Stimulated activated CD4-positive, alpha-beta T cell treated with anti-CD3 and anti-CD28 coated beads, TNF-alpha, amount 100 ng/mL, for 24 hours (primary cell): ENCODE measurements around the gene NGFR.

Experiments
- DNase-seq, 3 experiments: peaks; one replicate each; pipeline ENCODE4 v3.0.0-alpha.2; 2020; ENCODE audit warnings: low read depth in 3 of 3

NGFR gene

DNA sequence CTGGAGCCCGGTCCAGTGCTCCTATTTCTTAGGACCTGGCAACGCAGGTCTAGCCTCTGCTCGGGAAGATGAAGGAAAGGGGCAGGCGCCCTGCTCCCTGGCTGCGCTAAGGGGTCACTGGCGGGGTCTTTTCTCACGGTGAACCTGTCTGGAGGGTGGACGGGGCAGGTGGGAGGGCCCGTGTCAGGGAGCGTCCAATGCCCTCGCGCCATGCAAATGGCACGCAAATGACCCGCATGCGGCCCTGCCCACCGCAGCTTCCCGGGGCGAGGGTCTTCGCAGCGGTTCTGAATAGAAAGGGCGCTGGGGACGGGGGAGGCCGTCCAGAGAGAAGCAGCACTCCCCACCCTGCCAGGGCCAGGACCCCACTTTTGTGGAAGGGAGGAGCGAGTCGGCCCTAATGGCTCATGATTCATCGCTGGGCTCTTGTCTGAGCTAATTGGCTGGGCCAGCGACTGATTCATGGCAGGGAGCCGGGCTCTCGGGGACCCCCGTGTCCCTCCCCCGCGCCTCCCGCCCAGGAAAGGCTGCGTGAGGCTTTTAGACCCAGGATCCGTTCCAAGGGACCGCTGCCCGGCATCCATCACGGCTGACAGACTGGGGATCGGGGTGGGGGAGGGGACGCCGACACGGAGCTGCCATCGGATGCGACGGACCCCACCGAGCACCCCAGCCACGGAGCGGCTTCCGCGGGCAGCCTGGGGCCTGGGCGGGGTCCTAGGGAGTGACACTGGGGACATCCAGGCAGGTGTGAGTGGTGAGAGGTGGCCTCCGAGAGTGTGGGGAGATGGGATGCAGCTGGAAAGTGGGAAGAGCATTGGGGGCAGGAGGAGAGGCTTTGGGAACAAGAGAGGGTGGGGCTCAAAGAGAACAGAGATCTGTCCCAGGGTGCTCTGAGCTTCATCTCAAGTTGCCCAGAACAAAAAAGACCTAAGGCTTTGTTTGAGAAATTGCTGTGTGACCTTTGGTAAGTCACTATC is 25.0 kb upstream of the NGFR start:
- no peak for DNase-seq

DNA sequence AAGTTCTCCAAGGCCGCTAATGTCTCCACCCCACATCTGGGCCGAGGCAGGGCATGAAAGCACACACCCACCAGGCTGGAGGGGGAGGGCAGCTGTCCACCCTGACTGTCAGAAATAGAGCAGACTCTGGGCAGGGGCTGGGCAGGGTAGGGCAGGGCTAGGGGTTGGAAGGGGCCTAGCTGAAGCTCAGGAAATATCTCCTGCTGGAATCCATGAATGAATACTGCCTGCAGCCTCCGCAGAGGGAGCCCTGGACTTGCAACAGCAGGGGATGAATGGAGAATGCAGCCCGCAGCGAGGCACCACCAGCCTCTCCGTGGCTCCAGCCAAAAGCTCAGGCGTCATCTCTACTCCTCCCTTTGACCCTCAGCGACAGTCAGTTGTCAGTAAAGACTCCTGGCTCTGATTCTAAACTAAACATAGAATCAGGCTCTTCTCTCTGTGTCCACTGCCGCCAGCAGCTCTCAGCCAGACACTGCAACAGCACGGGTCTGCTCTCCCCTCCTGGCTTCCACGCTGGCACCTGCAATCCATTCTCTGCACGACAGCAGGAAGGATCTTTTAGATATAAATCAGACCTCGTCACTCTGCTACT is 23.9 kb upstream of the NGFR start:
- no peak for DNase-seq

DNA sequence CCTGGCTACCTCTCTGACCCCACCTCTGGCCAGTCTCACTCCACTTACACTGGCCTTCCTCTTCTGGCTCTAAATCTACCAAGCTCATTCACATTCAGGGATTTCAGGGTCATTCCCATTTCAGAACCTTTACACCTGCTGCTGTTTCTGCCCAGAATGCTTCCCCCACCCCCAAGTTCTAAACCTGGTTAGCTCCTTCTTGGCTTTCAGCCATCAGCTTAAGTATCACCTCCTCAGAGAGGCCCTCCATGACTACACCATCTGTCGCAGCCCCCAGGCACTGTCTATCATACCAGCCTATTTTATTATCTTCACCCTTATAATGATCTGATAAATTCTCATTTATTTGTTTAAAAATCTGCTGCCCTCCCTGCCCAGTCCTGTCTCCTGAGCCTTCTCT is 23.3 kb upstream of the NGFR start:
- no peak for DNase-seq

DNA sequence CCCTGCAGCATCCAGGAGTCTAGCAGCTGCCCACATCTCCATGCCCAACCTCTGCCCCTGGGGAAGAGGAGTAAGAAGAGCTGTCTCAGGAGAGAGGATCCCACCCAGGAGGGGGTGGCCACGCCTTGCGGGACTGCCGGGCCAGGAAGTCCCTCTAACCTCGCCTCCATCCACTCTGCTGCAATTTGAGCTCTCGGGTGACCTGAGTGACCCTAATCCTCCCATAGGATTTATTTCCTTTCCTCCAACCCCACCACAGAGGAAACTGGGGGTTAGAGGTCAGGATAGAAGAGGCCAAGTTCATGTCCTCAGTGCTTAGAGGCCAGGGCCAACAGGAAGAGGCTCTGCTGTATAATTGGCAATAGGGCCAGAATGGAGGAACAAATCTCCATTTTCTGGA is 22.6 kb upstream of the NGFR start:
- DNase-seq: no peak

DNA sequence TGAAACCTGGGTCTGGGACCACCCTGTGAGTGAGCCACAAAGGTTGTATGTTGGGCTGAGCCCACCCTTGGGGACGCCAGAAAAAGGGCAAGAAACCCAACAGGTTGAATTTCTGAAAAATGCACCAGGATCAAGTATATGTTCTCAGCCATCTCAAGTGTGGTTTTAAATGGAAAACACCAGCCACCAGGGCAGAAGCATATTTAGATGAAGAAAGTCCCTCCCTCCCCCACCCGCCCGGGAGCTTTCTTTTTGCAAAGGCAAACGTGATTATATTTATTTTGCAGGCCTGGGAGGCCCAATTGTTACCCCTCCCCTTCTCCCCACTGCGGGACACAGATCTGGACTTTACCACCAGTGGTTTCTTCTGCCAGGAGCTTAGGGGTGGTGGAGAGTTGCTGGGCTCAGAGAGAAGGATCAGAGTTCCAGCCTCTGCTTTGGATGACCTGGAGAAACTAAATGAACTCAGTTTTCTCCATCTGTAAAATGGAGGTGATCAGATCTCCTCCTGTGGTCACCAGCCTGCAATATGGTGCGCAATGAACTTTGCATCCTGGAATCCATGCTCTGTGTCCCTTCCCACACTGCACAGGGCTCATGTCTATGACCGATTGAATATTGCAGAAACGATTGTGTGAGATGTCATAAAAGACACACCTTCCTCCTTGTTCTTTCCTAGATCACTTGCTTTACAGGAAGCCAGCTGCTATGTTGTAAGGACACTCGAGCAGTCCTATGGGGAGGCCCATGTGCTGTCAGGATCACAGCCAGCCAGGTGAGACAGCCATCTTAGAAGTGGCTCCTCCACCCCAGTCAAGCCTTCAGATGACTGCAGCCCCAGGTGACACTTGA is 21.0 kb upstream of the NGFR start:
- DNase-seq: no peak

DNA sequence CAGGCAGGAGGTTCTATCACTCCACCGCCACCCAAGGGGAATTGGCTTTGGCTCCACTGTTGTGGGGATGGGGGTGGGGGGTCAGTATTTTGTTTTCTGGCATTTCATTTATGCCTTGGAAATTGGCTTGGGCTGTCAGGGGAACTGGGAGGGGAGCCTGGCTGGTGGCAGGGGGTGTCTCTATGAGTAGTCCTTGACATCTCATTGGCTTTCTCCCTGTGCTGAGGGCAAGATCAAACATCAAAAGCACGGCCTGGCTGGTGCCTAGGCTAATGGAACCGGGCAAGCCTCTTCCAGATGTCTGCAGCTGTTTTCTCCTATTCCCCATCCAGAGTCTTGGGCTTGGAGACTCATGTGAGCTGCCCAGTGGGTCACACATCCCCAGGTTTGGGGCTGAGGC is 17.4 kb upstream of the NGFR start:
- no peak for DNase-seq

DNA sequence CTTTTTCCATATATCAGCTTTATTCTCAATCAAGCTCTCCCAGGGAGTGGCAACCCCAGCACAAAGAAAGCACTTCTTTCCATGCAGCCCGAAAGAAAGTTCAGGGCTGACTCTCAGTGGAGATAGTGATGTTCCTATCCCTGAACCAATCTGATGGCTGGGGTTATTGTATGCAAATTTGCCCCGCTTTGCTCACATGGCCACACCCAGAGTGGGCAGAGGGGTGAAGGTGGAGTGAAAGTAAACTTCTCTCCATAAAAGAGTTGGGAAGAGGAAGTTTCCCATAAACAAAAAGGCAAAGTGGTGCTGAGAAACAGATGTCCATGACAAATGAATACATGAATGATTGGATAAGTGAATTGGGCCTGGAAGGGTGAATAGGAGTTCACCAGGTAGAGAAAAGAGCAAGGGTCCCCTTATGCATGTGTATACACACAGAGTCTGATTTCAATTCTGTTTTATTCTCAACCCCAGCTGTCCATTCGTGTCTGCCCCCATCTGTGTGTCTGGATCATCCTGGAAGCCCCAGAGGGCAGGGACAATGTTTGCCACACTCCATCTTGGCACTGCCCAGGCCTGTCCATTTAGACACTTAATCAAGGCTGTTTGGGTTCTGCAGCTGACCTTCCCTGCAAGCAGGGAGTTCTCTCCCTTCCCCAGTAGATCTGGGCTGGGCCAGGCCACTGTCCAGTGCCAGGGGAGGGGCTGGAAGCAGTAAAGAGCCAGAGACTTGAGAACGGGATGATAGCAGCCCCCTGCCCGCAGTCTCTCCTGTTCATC is 14.1 kb upstream of the NGFR start:
- DNase-seq: no peak

DNA sequence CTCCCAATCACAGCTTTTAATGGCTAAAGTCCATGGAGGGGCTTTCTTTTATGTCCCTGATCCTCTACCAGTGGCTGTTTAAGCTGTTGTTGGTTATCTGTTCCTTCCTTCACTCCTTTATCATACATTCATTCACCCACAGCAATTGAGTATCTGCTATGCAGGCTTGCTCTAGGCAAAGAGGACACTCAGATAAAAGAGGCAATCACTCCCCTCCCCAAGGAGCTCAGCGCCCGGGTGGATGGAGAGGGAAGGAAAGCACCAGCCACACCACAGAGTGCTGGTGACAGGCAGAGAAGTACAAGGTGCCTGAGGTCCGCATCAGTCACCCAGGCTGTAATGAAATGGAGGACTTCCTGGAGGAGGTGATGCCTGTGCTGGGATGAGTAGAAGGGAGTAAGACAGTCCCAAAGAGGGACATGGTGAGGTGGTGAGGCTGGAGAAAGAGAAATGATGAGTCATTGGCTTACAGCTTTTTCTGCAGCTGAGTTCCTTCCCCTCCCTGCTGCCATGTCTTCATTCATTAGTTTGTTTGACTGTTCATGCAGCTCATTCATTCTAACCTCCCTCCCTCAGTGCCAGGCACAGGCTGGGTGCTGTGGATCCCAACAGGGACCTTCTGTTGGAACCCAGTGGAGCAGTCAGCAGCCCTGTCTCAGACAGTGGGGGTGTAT is 12.8 kb upstream of the NGFR start:
- DNase-seq: no peak

DNA sequence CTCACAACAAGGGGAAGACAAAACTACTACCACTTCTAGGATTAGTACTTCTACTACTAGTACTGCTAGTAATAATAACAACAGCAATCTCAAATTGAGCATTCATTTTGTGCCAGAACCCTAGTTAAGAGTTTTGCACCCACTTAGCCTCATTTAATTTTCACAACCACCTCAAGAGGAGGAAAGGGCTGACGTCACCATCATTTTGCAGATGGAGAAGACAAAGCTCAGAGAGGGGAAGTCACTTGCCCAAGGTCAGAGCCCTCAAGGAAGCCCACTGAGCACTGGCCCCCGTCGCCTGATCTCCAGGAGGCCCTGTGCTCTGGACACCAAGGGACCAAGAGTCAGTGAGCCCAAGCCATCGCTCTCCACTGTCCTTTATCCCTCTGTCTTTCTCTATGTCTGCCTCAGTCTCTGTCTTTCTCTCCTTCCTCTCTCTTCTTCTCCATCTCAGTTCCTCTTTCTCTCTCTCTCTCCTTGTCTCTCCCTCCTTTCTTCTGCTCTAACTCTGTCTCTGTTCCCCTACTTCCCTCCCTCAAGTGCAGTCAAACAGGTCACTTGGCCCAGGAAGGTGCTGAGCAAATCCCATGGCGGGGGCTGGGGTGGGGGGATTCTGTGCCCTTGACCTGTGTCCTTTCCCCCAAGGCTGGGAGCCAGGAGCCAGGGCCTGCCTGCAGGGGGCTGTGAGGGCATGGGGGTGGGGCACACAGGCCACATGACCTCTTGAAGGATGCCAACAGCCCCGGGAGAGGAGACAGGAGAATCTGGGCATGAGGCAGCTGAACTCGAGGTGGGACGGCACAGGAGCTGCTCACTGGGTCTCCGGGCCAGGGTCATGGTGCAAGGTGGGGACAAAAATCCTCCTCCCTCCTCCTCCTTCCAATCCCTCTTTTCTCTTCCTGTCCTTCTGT is 11.2 kb upstream of the NGFR start:
- DNase-seq: no peak

DNA sequence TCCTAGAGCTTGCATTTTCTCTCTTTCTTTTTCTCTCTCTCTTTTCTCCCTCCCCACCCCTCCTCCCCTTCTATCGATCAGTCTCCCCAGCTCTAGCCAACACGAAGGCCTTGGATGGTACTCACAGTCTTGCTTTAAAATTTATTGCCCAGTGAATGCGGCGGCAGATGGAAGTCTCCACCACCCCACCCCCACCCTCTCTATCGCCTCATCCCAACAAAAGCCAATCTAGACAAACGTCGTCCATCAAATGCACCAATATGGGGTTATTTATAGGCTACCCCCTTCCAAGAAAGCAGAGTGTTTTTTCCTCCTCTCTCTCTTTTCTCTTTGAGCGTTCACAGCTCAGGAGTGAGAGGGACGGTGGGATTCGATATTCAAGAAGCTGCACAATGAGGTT is 10.5 kb upstream of the NGFR start:
- no peak for DNase-seq

DNA sequence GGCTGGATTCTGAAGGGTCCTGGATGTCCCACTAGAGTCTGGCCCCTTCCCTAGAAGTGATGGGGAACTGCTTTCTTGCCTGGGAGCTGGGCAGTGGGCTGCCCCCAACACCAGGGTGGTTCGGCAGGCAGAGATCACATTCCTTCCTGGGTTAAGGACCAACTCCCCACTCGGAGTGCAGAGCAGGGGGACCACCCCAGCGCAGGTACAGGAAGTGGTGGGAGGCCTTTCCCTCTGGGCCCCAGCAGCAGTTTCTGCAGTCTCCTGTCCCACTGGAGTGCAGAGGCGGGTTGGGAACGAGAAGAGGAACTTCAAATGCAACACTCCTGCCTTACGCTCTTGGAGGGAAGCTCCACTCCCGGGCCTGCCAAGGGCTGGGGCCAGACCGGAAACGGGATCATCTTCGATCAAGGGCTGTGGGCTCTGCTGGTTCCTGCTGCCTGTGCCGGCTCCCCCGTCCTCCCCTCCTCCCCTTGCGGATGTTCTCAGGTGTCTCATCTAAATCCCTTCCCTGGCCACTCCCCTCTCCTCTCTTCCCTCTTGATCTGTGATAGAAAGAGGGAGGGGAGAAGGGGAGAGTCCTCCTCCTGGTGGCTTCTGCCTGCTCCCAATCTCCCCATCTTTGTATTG is 9.0 kb upstream of the NGFR start:
- no peak for DNase-seq

DNA sequence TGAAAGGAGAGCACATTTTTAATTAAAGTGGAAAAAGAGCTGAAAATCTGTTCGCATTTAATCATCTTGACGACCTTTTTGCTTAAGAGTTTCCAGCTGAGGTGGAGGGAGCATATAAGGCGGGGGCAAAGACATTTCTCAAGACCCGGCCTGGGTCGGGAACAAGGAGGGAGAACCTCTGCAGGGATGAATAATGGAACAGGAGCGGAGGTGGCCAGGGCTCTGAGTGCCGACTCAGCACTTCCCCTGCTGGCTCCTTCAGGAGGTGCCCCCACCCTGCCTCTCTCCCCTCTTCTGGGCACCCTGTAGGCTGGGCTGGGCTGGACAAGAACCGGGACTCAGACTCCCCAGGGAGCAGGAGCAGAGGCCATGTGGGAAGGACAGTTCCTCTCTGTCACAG is 7.9 kb upstream of the NGFR start:
- no peak for DNase-seq

DNA sequence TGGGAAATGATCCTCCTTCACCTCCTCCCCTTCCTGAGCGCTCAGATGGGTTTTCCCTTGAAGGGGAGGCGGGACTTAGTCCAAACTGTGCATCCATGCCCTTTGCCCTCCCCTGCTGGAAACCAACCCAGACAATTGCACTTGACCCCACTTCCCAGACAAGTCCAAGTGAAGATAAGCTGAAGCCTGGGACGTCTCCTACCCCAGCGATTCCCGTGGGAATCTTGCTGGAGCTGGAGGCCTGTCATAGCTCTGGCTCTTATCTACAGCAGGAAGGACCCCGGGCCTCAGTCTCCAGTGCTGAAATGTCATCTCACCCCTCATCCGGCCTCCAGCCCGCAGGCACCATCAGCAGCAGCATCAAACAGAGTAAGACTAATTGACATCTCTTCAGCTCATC is 6.5 kb upstream of the NGFR start:
- no peak for DNase-seq

DNA sequence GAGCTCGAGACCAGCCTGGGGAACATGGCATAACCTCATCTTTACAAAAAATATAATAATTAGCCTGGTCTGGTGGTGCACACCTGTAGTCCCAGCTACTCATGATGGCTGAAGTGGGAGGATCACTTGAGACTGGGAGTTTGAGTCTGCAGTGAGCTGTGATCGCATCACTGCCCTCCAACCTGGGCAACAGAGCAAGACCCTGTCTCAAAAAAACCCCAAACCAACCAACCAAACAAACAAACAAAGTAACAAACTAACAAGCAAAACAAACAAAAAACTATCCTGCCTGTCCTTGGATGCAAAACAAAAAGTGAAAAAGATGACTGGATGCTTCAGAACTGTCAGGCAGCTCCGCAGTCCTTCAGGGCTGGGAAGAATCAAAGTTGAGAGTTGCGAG is 5.7 kb upstream of the NGFR start:
- no peak for DNase-seq

DNA sequence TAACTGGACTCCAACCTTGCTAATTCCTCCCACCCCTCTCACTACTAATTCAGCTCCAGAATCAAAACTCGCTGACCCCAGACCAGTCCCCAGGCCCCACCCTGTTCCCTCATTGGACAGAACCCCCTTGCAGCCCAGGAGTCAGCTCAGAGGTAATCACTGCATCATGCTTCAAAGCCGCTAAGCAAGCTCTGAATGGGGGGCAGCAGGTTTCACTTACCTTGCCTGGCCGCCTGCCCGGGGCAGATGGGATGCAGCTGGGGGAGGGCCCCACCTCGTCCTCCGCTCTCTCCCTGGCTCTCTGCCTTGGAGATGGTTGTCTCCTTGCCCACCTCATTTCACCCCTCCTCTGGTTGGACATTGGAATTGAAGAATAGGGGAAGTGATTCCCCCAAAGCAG is 4.8 kb upstream of the NGFR start:
- no peak for DNase-seq

DNA sequence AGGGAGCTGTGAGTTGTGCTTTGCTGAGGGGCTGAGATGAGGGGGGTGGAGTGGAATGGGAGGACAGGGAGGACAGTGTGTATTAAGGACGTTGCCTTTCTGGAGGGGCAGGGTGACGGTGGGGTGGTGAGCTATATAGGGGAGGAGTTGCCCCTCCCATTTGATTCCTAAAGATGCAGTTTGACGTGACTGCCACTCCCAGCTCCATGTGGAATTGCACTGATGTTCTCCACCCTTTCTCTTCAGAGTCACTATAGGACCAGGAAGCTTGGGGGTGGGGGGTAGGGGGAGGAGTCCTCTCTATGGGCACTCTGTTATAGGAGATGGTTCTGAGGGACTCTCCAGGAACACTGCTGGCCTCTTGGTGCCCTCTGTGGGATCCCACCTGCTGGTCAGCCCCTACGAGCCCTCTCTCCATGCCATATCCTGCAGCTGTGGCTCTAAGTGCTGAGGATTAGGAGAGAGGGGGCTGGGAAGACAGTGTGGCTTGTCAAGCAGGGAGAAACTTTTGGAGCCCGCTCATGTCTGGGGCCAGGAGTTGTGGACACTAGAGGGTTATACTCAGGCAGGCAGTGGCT is 3.8 kb upstream of the NGFR start:
- no peak for DNase-seq

DNA sequence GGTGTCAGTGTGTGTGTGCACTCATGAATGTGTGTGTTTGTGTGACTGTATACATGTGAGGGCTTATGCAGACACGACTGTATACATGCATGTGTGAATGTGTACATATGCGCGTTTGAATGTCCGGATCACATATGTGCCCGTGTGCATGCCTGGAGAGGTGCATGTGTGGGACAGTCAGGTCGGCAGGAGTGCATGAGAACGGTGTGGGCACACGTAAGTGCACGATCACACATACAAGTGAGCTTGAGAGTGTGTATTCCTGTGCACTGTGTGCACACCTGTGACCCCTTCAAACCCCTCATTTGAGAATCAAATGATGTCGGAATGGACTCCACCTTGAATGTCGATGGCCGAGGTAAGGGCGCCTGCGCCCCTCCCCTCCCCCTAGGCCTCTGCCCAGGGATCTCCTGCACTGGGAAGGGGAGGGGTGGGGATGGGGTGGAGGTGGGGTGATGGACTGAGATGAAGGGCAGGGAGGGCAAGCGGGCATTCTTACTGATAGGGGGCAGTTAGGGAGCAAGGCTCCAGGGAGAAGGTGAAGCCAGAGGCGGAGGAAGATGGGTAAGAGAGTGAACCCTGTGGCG is 601 bp upstream of the NGFR start:
- no peak for DNase-seq

DNA sequence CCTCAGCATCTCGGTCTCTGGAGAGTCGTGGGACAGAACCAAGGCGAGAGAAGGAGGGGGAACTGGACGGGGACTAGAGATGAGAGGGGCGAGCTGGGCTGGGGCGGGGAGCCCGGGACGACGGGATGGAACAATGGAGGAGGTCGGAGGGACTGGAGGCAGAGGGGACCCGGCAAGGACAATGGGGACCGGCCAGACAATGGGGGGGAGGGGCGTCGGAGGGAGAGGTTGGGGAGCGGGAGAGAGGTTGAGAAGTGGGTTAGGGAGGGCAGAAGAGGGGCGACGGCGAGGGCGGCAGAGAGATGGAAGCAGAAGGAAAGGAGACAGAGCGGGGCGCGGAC is 719 bp downstream of the NGFR start:
- DNase-seq: no peak
